PC-3 (cell line): Measurements from ENCODE around the gene FCRLB.

Experiments used
- EZH2 ChIP-seq: fragments of 300-600 bp; sonication (generic); IDR thresholded peaks from one replicate; pipeline ENCODE4 v1.6.1; 2017; ENCODE audit warnings: antibody characterized with exemption, mild to moderate bottlenecking, low read length; ENCODE audit not compliant: unreplicated experiment
- EZH2phosphoT487 ChIP-seq: fragments of 300-600 bp; sonication (generic); IDR thresholded peaks from 2 replicates; pipeline ENCODE4 v1.6.1; 2018; ENCODE audit warnings: mild to moderate bottlenecking, antibody characterized with exemption, low read length, borderline replicate concordance
- TF ChIP-seq, protein P1 (sequence below): fragments of 300-600 bp; sonication (generic); conservative IDR thresholded peaks from 2 replicates; pipeline ENCODE4 v1.5.1; 2017; ENCODE audit warnings: antibody characterized with exemption, low read depth, mild to moderate bottlenecking, low read length

DNA sequence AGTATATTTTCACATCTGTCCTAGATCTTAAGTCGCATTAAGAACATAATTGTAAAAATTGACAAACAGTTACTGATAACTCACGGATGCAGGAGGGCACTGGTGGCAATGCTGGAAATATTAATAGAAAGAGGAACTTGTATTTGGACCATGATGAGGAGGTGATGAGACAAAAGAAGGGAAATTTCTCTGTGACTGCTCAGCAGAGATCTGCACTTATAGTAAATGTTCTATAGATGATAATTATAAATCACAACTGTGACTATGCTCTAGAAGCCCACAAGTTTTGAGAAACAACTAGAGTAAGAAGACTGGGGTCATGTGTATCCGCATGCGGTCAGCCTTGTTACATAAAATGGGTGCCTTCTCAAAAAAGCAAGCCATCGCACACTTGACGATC, 19.6 kb downstream of the FCRLB start:
- TF ChIP-seq, protein P1, sequence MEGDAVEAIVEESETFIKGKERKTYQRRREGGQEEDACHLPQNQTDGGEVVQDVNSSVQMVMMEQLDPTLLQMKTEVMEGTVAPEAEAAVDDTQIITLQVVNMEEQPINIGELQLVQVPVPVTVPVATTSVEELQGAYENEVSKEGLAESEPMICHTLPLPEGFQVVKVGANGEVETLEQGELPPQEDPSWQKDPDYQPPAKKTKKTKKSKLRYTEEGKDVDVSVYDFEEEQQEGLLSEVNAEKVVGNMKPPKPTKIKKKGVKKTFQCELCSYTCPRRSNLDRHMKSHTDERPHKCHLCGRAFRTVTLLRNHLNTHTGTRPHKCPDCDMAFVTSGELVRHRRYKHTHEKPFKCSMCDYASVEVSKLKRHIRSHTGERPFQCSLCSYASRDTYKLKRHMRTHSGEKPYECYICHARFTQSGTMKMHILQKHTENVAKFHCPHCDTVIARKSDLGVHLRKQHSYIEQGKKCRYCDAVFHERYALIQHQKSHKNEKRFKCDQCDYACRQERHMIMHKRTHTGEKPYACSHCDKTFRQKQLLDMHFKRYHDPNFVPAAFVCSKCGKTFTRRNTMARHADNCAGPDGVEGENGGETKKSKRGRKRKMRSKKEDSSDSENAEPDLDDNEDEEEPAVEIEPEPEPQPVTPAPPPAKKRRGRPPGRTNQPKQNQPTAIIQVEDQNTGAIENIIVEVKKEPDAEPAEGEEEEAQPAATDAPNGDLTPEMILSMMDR: no peak
- TF ChIP-seq EZH2: no peak
- TF ChIP-seq EZH2phosphoT487: no peak
